T47D (cell line): ENCODE measurements around the gene CCDC43.
"Not testable (repeated sequence)": the region's sequence is repeated elsewhere in the genome, so short reads cannot be mapped to it uniquely, and the experiment has no call there.

Experiments
- DNase-seq, 2 experiments: peaks; one replicate each; pipeline versions ENCODE4 v3.0.0 to v3.0.0-alpha.2; 2011 to 2012; ENCODE audit warnings: low read depth in 1 of 2, low spot score in 1 of 2
- JUND ChIP-seq: IDR thresholded peaks from 2 replicates; pipeline ENCODE4 v1.6.1; 2012; ENCODE audit warnings: low read depth
- in situ Hi-C: cut with HindIII; loops from 2 replicates; pipeline ENCODE4 v1.10.0; 2016; ENCODE audit warnings: low sequenced_read_pairs, low pct_unique_long_range_greater_than_20kb

The CCDC43 gene

DNA sequence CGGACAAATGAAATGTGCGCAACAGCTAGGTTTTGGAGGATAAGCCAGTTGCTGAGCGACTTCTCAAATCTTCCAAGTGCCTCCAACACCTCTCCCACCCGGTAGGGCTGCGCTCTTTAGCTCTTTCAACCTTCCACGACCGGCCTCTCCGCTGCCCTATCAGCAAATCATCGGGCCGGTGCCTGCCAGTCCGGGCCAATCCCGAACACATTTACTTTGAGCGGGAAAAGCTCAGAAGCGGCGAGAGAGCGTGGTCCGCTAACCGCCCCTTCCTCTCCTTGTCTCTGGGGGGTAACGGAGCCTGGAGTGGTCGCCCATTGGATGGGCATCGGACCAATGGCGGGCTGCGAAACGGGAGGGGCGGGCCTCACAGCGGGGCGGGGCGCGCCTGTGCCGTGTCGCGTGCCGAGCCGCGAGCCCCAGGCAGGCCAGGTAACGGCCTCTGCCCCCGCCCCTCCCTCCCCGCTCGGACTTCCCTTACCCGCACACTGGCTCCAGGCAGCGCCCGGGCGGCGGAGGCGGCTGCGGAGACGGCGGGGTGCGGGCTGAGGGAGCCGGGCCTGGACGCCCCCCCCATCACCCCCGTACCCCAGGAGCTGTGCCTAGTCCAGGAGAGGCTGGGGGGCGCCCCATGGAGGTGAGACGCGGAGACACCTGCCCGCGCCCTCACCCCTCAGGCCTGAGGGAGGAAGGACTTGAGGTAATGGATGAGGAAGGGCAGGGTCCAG is 33.4 kb downstream of the CCDC43 start, which contains the start of gene MEIOC:
TSS of gene MEIOC (plus strand) at position 486 of the 728 bp plus-strand sequence. CDS start at position 632, 146 bp downstream.
- no peak for DNase-seq
- in situ Hi-C loops, result no loop called here
- no peak for TF ChIP-seq JUND

DNA sequence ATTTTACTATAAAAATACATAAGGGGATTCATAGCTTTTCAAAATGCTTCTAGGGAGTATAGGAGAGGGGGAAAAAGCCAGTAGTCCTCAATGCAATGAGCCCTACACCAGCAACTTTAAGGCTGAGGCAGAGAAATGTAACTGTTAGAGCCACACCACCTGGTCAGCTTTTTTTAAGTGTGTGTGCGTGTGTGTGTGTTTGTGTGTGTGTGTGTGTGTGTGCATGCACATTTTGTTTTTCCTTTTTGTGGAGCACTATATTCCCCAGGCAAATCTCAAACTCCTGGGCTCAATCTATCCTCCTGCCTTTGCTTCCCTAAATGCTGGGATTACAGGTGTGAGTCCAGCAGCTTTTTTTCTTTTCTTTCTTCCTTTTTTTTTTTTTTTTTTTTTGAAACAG is 35.6 kb downstream of the CCDC43 start:
- in situ Hi-C loops, result no loop called here
- DNase-seq, result no peak
- TF ChIP-seq JUND, result no peak

DNA sequence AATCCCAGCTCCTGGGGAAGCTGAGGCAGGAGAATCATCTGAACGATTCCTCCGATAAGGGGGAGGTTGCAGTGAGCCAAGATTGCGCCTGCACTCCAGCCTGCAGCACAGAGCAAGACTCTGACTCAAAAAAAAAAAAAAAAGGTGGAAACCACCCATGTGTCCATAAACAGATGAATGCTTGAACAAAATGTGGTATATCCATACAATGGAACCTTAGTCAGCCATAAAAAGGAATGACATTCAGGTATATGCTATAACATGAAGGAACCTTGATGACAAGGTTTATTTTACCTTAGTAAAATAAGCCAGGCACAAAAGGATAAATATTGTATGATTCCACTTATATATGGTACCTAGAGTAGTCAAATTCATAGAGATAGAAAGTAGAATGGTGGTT is 36.2 kb downstream of the CCDC43 start:
- TF ChIP-seq JUND, result no peak
- in situ Hi-C loops, result no loop called here
- no peak for DNase-seq

DNA sequence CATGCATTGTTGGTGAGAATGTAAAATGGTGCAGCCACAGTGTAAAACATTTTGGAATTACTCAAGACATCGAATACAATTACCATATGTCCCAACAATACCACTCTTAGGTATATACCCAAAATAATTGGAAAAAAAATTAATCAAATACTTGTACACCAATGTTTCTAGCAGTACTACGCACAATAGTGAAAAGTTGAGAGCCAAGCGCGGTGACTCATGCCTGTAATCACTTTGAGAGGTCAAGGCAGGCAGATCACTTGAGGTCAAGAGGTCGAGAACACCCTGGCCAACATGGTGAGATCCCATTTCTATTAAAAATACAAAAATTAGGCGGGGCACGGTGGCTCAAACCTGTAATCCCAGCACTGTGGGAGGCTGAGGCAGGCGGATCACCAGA is 36.8 kb downstream of the CCDC43 start:
- TF ChIP-seq JUND, result no peak
- in situ Hi-C loops, result no loop called here
- DNase-seq, result no peak

DNA sequence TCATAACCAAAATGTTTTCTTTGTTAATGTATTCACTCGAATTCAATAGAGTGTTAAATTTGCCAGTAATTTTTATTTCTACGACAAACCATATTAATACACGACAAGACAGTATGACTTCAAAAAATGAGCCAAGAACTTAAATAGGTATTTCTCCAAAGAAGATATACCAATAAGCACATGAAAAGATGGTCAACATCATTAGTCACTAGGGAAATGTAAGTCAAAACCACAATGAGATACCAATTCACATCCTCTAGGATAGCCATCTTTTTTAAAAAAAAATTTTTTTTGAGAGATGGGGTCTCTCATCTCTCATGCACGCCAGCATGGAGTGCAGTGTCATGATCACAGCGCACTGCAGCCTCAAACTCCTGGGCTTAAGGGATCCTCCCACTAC is 38.3 kb downstream of the CCDC43 start:
- no peak for DNase-seq
- TF ChIP-seq JUND, result no peak
- in situ Hi-C loops, result no loop called here

DNA sequence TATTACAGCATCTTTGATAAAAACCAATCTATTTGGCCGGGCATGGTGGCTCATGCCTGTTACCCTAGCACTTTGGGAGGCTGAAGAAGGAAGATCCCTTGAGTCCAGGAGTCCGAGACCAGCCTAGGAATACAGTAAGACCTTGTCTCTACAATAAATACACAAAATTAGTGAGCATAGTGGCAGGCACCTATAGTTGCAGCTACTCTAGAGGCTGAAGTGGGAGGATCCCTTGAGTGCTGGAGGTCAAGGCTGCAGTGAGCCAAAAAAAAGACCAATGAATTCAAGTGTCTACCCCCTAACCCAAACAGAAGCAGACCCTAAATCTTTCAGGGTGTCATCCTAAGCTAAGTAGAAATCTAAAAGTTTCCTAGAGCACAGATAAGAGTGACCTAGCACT is 40.6 kb downstream of the CCDC43 start:
- no peak for DNase-seq
- in situ Hi-C loops, result no loop called here
- TF ChIP-seq JUND, result no peak

DNA sequence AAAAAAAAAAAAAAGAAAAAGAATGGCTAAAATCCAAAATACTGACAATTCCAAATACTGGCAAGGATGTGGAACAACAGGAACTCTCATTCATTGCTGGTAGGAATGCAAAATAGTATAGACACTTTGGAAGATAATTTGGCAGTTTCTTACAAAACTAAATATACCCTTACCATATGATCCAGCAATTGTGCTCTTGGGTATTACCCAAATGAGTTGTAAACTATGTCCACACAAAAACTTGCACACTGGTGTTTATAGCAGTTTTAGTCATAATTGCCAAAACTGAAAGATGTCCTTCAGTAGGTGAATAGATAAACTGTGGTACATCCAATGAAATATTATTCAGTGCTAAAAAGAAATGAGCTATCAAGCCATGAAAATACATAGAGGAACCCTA is 41.8 kb downstream of the CCDC43 start:
- DNase-seq, result no peak
- TF ChIP-seq JUND, result no peak
- in situ Hi-C loops, result no loop called here

DNA sequence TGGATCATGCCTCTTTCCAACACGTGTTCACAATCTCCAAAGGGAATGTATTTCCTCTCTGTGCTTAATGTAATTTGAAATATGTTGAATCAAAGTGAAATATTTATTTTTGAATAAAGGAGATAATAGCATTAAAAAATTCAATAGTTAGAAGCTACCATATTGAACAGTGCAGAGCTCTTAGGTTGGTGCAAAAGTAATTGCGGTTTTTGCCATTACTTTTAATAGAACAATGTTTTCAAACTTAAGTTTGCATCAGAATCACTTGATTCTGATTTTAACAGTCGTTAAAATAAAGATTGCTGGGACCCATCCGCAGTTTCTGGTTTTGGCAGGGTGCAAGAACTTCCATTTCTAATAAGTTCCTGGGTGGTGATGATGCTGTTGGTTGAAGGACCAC is 43.3 kb downstream of the CCDC43 start:
- TF ChIP-seq JUND, result no peak
- in situ Hi-C loops, result no loop called here
- no peak for DNase-seq

DNA sequence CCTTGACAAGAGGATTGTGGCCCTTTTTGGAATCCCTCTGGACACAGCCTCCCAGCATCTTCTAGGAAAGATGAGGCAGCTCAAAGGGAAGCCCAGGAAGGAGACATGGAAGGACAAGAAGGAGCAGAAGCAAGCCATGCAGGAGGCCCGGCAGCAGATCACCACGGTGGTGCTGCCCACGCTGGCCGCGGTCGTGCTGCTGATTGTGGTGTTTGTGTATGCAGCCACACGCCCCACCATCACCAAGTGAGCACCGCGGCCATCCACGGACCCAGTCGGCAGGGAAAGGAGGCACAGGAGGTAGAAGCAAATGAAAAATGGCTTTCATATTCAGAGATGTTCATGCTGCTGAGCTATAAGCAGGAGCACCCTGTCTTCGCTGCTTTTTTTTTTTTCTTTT is 44.2 kb downstream of the CCDC43 start:
- no peak for DNase-seq
- TF ChIP-seq JUND, result no peak
- in situ Hi-C loops, result no loop called here

DNA sequence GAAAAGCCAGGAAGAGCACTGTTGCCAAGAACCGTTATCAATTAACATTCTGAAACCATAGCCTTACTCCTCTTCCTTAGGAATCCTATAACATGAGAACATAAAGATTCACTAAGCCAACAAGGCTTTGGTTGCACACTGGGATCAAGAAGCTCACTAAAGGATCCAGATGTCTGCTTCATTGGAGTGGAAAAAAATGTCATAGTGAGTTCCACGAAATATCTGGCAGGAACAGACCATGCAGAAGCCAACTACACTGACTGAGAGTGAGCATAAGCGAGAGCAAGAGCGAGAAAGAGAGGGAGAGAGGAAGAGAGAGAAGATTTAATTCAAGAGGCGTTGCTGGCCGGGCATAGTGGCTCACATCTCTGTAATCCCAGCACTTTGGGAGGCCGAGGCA is 46.7 kb downstream of the CCDC43 start:
- TF ChIP-seq JUND, result no peak
- in situ Hi-C loops, result no loop called here
- no peak for DNase-seq

DNA sequence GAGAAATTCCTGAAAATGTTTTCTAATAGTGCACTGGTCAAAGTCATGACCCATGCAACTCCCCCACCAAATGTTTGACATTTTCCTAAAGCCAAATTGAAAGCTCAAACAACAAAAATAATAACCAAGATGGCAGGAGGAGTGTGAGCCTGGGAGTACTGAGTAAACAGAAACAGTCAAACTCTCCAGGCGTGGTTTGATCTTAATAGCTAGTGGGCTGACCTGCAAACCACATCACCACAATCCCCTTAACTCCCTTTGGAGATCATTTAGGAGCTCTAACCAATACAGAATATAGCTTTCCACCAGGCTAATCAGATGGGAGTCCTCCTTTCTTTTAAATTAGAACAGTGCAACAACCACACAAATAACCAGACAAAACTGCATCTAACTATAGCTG is 52.5 kb downstream of the CCDC43 start:
- no peak for DNase-seq
- TF ChIP-seq JUND, result no peak
- in situ Hi-C loops, result no loop called here

DNA sequence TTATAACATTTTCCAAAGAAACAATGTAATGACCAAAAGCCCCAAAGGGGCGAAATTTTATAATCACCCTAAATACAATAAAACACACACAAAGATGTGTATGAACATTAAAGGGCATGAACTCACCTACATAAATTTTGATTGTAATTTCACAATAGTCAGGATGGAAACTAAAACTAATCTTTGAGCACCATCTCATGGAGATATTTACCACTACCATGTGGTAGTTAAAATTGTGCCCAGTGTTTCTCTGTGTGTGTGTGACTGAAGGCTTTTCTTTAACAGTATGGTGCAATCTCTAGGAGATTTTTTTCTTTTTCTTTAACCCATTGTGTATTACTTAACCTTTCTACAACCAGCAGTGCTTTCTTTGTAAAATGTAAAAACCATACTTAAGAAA is 53.0 kb downstream of the CCDC43 start:
- DNase-seq, result peak; percentile 55 to 57
- TF ChIP-seq JUND, result no peak
- in situ Hi-C loops, result no loop called here

DNA sequence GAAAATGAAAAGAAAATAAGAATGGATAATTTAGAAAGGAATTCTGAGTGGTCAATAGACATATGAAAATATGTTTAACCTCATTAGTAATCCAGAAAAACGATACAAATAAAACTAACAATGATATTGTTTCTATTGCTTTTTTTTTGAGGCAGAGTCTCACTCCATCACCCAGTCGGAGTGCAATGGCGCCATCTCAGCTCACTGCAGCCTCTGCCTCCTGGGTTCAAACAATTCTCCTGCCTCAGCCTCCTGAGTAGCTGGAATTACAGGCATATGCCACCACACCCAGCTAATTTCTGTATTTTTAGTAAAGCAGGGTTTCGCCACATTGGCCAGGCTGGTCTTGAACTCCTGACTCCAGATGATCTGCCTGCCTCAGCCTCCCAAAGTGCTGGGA is 55.2 kb downstream of the CCDC43 start:
- in situ Hi-C loops, DNase-seq: not testable (repeated sequence)

DNA sequence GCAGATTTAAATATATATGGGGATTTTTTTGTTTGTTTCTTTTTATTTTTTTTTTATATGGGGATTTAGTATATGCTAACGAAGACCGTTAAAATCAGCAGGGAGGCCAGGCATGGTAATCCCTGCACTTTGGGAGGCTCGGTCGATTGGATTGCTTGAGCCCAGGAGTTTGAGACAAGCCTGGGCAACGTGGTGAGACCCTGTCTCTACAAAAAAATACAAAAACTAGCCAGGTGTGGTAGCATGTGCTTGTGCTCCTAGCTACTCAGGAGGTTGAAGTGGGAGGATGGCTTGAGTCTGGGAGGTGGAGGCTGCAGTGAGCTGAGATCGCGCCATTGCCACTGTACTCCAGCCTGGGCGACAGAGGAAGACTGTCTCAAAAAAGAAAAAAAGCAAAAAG is 55.6 kb downstream of the CCDC43 start:
- in situ Hi-C loops, result no loop called here
- no peak for TF ChIP-seq JUND
- no peak for DNase-seq
